ENCODE measurements around the gene PTPRA.
"Not testable (repeated sequence)": the region's sequence is repeated elsewhere in the genome, so short reads cannot be mapped to it uniquely, and the experiment has no call there.

PTPRA gene

GRCh38 chr20:3010985-3011723 is 137.9 kb downstream of the PTPRA start:
- DNase-seq: no peak

GRCh38 chr20:3011752-3012151 is 138.5 kb downstream of the PTPRA start:
- DNase-seq: no peak

GRCh38 chr20:3013771-3014170 is 140.5 kb downstream of the PTPRA start:
- DNase-seq: no peak

DNA sequence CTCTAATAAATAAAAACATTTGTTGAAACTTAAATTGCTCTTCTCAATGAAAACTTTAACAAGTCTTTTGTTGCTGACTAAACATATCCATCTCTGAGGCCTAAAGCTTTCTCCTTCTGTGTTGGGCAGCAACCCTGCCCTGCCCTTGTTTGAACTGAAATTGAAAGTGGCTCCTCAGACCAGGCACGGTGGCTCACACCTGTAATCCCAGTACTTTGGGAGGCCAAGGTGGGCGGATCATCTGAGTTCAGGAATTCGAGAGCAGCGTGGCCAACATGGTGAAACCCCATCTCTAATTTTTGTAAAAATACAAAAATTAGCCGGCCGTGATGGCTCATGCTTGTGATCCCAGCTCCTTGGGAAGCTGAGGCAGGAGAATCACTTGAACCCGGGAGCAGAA is 140.9 kb downstream of the PTPRA start:
- DNase-seq: no peak

DNA sequence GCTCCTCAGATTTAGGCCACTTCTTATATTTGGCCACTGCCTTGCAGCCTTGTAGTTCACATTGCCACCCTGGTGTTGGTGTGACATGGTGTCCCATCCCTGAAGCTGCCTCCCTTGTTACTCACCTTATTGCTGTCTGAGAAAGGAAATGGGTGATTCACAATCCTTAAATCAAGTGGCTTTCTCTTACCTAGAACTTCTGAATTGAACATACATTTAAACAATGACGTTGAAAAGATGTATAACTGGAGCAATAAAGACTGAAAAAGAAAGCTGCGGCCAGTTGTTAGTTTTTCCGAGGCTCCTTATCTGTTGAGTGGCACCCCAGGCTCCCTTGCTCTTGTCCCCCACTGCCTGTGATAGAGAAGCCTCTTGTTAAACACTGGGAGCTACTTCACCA is 141.4 kb downstream of the PTPRA start:
- DNase-seq: no peak

- DNase-seq: not testable (repeated sequence)
Observed at GRCh38 chr20:3015302-3015701, 142.0 kb downstream of the PTPRA start.

DNA sequence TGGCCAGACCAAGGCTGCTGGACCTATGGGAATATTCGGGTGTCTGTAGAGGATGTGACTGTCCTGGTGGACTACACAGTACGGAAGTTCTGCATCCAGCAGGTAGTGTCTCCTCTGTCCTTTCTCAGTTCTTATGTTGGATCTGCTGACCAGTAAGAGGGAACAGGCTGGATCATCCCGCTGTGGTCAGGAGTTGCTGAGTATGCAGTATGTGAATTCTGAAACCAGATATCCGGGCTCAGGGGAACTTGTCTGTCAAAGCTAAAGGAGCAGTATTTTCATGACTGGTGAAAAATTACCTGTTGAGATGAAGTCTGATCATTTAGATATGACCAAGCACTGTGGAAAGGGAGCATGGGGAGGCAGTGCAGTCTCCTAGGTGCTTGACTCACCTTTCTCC is 148.0 kb downstream of the PTPRA start:
- no peak for DNase-seq

DNA sequence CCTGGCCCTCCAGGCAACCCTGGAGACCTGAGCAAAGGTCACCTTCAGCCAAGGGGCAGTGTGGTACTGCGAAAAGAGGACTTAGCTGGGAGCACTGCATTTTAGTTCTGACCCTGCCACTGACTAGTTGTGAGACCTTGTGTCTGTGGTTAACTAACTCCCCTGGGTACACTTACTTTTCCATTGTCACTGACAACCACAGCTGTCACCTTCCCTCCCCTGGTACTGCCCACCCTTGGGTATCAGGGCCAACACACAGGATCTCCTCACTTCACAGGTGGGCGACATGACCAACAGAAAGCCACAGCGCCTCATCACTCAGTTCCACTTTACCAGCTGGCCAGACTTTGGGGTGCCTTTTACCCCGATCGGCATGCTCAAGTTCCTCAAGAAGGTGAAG is 148.5 kb downstream of the PTPRA start:
- no peak for DNase-seq

- DNase-seq: not testable (repeated sequence)
Observed at GRCh38 chr20:3022559-3023490, 149.5 kb downstream of the PTPRA start.

DNA sequence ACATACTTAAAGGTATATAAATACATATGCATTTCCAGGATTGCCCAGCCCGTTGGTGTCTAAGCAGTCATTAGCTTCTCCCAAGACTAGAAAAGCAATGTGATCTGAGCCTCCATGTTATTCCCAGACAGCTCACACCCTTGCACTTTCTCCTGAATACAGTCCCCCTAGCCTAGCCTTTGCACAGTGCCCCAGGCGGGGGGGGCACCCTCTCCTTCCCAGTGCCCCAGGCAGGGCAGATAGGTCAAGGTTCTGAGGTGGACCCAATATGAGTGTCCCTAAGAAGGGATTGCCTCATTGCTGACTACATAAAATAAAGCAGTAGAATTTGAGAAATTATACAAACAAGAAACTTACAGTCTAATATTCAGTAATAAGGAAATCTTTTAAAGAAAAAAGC is 154.7 kb downstream of the PTPRA start:
- DNase-seq: no peak

DNA sequence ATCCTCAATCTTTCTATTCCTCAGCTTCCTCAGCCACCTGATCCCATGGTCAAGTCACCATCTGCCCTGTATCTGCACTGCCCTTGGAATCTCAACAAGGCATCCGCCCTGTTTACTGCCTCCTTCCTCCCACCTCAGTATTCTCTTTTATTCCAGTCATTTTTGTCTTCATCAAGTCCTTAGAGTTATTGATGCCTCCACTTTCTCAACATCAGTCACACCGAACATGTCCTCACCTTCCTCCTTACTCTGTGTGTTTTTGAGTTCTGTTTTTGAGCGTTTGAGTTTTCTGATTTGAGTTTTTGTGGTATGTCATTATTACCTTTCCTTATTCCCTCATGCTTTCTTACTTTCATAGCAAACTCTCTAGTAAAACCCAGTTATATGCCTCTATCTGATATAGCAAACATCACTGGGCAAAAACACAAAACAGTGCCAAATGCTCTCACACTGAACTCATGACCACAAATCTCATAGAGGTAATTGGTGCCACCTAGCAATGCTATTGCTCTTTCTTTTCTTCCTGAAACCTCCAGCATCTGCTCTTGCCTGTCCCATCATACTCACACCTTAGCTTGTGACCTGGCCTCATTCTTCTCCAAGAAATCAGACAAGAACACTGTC is 158.4 kb downstream of the PTPRA start:
- DNase-seq: no peak

DNA sequence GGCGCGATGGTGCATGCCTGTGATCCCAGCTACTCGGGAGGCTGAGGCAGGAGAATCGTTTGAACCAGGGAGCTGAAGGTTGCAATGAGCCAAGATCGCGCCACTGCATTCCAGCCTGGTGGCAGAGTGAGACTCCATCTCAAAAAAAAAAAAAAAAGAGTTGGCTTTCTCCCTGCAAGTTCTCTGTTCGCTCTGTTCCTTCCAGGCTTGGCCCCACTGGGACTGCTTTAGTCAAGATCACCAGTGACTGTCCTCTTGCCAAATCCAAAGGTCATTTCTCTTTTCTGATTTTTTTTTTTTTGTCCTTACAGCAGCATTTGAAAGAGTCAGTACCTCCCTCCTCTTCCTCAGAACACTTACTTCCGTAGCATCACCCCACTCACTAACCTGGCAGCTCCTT is 159.3 kb downstream of the PTPRA start:
- DNase-seq: no peak

- DNase-seq: no peak
Observed at GRCh38 chr20:3037654-3038053, 164.4 kb downstream of the PTPRA start.

DNA sequence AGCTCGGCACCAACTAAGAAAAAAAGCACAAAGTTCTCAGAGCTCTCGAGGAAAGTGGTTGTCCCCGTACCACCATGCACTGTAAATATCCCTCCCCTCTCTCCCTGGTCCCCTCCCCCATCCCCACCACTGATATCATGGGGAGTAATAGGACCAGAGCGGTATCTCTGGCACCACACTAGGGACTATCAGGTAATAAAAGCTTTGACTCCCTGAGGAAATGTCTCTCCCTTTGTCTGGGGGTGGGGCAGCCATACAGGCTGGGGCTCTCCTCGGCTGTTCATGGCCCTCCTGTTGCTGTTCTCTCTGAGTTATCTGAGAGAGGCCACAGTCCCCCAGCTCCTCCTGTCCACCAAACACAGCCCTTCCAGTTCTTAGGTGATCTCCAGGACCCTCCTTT is 165.2 kb downstream of the PTPRA start:
- DNase-seq: no peak

- DNase-seq: no peak
Observed at GRCh38 chr20:3039426-3039825, 166.1 kb downstream of the PTPRA start.

GRCh38 chr20:3040086-3040485 is 166.8 kb downstream of the PTPRA start:
- DNase-seq: no peak

DNA sequence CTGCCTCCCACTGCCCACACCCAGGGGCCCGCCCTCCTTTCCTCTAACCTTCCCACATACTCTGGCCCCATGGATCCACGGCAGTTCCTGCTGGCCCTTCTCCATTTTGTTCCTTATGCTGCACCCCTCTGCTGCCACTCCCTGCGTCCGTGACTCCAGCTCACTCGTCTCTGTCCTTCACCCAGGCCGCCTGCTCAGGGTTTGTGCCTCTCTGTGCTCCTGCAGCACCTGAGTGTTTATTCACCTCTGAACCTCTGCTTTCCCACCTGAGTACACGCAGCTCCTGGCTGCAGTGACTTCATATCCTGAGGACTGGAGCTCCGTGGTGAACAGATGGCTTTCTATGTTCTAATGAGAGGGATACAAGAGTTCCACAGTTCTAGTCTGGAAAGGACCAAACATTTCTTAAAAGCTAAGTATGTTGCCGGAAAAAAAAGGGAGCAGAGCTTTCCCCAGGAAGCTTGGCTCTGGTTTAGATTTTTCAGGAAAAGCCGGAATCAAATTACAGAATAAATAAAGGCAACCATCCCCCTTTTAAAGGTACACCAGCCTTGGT is 168.7 kb downstream of the PTPRA start:
- peak; percentile 51 for DNase-seq

GRCh38 chr20:3042625-3043024 is 169.3 kb downstream of the PTPRA start:
- no peak for DNase-seq

DNA sequence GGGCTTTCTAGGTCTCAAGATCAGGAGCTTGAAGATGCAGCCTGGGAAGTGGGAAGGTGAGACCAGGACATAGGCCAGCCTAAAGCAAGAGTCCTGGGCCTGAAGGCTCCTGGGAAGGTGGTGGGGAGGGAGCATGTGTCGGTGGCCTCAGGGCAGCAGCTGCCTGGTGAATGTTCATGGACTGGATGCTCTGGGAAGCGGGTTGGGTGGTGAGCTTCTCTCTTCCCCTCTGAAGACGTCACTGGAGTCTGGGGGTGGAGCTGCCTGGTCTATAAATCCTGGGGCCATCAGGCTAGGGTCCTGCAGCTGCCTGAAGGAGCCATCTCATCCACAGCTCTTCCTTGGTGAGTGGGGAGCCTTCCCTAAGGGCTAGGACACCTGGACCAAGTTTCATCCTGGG is 170.0 kb downstream of the PTPRA start, which contains the start of gene GNRH2:
GNRH2 (plus strand) TSS at position 301 of the 400 bp plus-strand sequence. CDS start 793 bp downstream, outside the sequence.
- DNase-seq: no peak

DNA sequence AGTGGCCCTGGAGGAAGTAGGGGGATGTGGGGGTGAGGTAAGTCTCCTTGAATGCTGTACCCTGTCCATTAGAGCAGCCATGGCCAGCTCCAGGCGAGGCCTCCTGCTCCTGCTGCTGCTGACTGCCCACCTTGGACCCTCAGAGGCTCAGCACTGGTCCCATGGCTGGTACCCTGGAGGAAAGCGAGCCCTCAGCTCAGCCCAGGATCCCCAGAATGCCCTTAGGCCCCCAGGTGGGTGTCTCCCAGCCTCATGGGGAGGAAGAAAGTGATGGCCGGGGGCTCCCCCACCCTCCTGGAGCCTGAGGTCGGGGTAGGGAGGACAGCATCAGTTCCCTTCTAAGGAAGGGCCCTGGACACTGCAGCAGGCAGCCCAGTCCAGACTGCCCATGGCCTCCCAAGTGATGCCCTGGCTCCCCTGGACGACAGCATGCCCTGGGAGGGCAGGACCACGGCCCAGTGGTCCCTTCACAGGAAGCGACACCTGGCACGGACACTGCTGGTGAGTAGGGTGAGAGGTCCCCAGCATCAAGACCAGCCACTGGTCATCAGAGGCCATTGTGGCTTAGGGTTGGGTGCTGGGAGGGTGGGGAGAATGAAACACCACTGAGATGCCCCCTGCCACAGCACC is 171.2 kb downstream of the PTPRA start:
- DNase-seq: no peak

DNA sequence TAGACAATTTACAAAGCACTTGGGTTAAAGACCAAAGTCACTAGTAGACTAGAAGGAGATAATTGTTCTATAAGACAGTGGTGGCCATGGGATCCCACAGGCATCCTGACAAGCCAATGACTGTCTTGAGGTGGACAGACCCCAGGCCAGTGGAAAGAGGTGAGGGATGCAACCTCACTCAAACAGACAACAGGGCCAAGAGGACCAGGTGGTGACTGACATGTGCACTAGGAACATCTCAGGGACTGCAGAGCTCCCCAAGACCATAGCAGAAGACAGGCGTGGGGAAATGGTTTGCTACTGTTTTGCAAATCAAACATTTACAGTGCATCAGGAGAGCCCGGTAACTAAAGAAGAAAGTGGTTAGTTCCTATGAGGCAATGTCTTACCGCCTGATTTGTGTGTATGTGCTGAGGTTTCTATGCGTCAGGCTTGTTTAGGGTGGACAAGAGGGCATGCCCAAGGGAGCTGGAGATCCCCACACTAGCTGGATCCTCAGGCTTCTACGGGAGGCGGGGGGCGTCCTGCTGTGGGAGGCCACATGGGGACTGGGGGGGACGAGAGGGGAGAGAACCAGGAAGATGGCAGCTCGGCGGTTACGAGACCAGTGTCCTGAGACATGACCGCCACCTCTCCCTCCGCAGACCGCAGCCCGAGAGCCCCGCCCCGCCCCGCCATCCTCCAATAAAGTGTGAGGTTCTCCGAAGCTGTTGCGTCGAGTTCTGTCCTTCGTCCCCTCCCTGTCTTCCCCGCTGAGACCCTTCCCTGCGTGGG is 171.9 kb downstream of the PTPRA start:
- no peak for DNase-seq

All from right forelimb (tissue), 1 donor.